NT2/D1 (cell line): Measurements from ENCODE around the gene TCAF1.

Experiments
- YY1 ChIP-seq: IDR thresholded peaks from 2 replicates; pipeline ENCODE4 v1.6.1; 2011; ENCODE audit not compliant: insufficient read length, insufficient read depth
- ZNF274 ChIP-seq: IDR thresholded peaks from 2 replicates; pipeline ENCODE4 v1.6.1; 2011; ENCODE audit warnings: mild to moderate bottlenecking, low read depth, low read length

- TF ChIP-seq ZNF274 (no peak), YY1 (no peak)
Measured at GRCh38 chr7:143901668-143902331, at the start of gene TCAF1.
